ENCODE data around the gene GPR152. TPM values are rescaled to one million over a fixed set of nuclear protein-coding genes. Genes with fewer than 3 reads are reported as not detected.

GPR152 gene
- total and polyA plus RNA-seq, 2 donors (not counting 3 experiments of a cell fraction or from before 2014, with no cell fraction given) = not detected

GRCh38 chr11:67442504-67443404 is 9.8 kb downstream of the GPR152 start:
- CTCF ChIA-PET = interaction anchor here (0.7 to 1.2 kb wide), 2 partner anchors 9 to 41 kb away, joined by 4 read pairs; partner anchors contain the start of gene PPP1CA
- DNase-seq (ENCODE audit: low read depth, low spot score) (no peak), FAIRE-seq (peak; percentile 21)
- intact Hi-C loops (cut with micrococcal nuclease) (loop anchor here (1.0 to 2.0 kb wide), 5 partner anchors 14 to 62 kb away; partner anchors contain the start of genes AIP, PITPNM1 and RPS6KB2), dilution Hi-C loops (cut with MboI; ENCODE audit: extremely low pct_ligation_motif_present, low sequenced_read_pairs) (no loop called here)
- H2AFZ ChIP-seq (ENCODE audit: low read depth, low read length) = no peak overlapping the region
- H3K79me2 ChIP-seq (ENCODE audit: control insufficient read depth, insufficient read depth, low read length) = peaks cover 11% of the 10 kb centered on the region
- H3K9me1 ChIP-seq (replicated peaks; ENCODE audit: control insufficient read depth, extremely low read depth, insufficient read depth, low read length) = no peaks in the 10 kb centered on the region
- no peaks in the 10 kb centered on the region for H3K9me3 ChIP-seq (replicated peaks; ENCODE audit: control insufficient read depth, insufficient read depth, low read length)
- BruUV-seq (replicated peaks) = TSS peak; percentile 33
- H3K4me2 ChIP-seq (ENCODE audit: insufficient read depth, low read length) = peak overlapping the region; percentile 83
- peaks cover 0 to 19% of the 10 kb centered on the region in 2 experiments for H3K36me3 ChIP-seq (ENCODE audit: control insufficient read depth in 2 of 2, extremely low read depth in 1 of 2, insufficient read depth in 2 of 2, low read length in 2 of 2)
- H4K20me1 ChIP-seq (replicated peaks; ENCODE audit: control insufficient read depth, extremely low read depth, insufficient read depth, low read length) = no peaks in the 10 kb centered on the region
- TF ChIP-seq MYC (IDR thresholded peaks at IDR 0.05; ENCODE audit: low read depth, low read length) (no peak), MAX (IDR thresholded peaks at IDR 0.05; ENCODE audit: insufficient read depth, insufficient read length) (no peak), POLR2AphosphoS5 (IDR thresholded peaks at IDR 0.05; ENCODE audit: insufficient read depth, low read depth, low read length) (no peak), GATA2 (IDR thresholded peaks at IDR 0.05; ENCODE audit: insufficient read depth, insufficient read length, low read depth, low read length) (no peak), FOS (IDR thresholded peaks at IDR 0.05; ENCODE audit: borderline replicate concordance, insufficient read depth, low read length) (no peak), CTCF (IDR thresholded peaks at IDR 0.05; ENCODE audit: extremely low read depth in 1 of 2, insufficient read depth in 1 of 2, low read depth in 1 of 2, low read length in 2 of 2) (no peak), EZH2 (IDR thresholded peaks at IDR 0.05; ENCODE audit: borderline replicate concordance, low read depth, low read length, severe bottlenecking) (no peak), JUN (IDR thresholded peaks at IDR 0.05; ENCODE audit: borderline replicate concordance, insufficient read depth, insufficient read length, low read depth) (no peak), POLR2A (IDR thresholded peaks at IDR 0.05; ENCODE audit: low read depth, low read length) (no peak)
- H3K4me3 ChIP-seq (replicated peaks in 1 of 3; ENCODE audit: insufficient read depth in 1 of 3, low read depth in 1 of 3, low read length in 3 of 3) = peak overlapping the region; percentile 72 to 90 (median 77)
- POLR2A ChIA-PET = interaction anchor here (0.6 kb wide), 1 partner anchor 57 kb away, joined by 3 read pairs; no protein-coding TSS in a partner anchor
- peak overlapping the region; percentile 89 for H3K9ac ChIP-seq (replicated peaks; ENCODE audit: extremely low read depth, insufficient read depth, low read length)
- peaks cover 6% of the 10 kb centered on the region for H3K4me1 ChIP-seq (ENCODE audit: control insufficient read depth, extremely low read depth, insufficient read depth, low read length)
- peak overlapping the region; percentile 72 for H3K27ac ChIP-seq (ENCODE audit: insufficient read depth, low read depth, low read length)
- no peaks in the 10 kb centered on the region for H3K27me3 ChIP-seq (ENCODE audit: control insufficient read depth in 2 of 2, insufficient read depth in 2 of 2, low read length in 2 of 2)

Data from endothelial cell of umbilical vein (primary cell).